ENCODE results near the gene ZNF672. TPM values are rescaled to one million over a fixed set of nuclear protein-coding genes. Genes with fewer than 3 reads are reported as not detected.

The ZNF672 gene
- total and polyA plus RNA-seq, 7 donors: 25.3 to 57.0 (median 47.3) TPM

GRCh38 chr1:248897412-248898337, 59.7 kb downstream of the ZNF672 start:
- H3K27me3 ChIP-seq (ENCODE audit: insufficient read depth in 3 of 3, low read length in 2 of 3): peaks cover 0 to 7% (median 5%) of the 10 kb centered on the region in 3 donors
- no peaks in the 10 kb centered on the region for H3K9me3 ChIP-seq
- TF ChIP-seq CTCF (IDR thresholded peaks at IDR 0.05): no peak
- no peak overlapping the region for H3K4me3 ChIP-seq
- no peak overlapping the region for H3K27ac ChIP-seq
- H3K4me1 ChIP-seq: no peaks in the 10 kb centered on the region
- WGBS, 3 donors: 35 to 69% (median 69%) methylated on average over 9 of the region's 9 CpGs
- intact Hi-C loops (cut with DNase I): no loop called here
- ATAC-seq: no peak
- H3K36me3 ChIP-seq (ENCODE audit: insufficient read depth in 1 of 2, low read depth in 1 of 2): no peaks in the 10 kb centered on the region
- DNase-seq: no peak

Other genes with a start within 250 kb of the ZNF672 start
- gene OR2T10, start 240.5 kb upstream of the ZNF672 start, total RNA-seq: not detected
- not detected for gene OR2T10, start 240.5 kb upstream of the ZNF672 start, polyA plus RNA-seq
- gene OR2T11, start 203.1 kb upstream of the ZNF672 start, total RNA-seq: not detected
- gene OR2T11, start 203.1 kb upstream of the ZNF672 start, polyA plus RNA-seq: not detected
- not detected for gene OR2T35, start 192.9 kb upstream of the ZNF672 start, total RNA-seq
- not detected for gene OR2T35, start 192.9 kb upstream of the ZNF672 start, polyA plus RNA-seq
- not detected for gene OR2T27, start 182.7 kb upstream of the ZNF672 start, total RNA-seq
- gene OR2T27, start 182.7 kb upstream of the ZNF672 start, polyA plus RNA-seq: not detected
- gene OR14I1, start 135.5 kb upstream of the ZNF672 start, total RNA-seq: not detected
- not detected for gene OR14I1, start 135.5 kb upstream of the ZNF672 start, polyA plus RNA-seq
- gene LYPD8, start 82.5 kb upstream of the ZNF672 start, total RNA-seq: not detected
- gene LYPD8, start 82.5 kb upstream of the ZNF672 start, polyA plus RNA-seq: not detected
- 10 to 100 TPM; 18.6 to 27.9 (median 24.8) TPM for gene SH3BP5L, start 12.3 kb upstream of the ZNF672 start, total RNA-seq
- gene SH3BP5L, start 12.3 kb upstream of the ZNF672 start, polyA plus RNA-seq: 10 to 100 TPM; 21.1 to 52.7 (median 42.0) TPM
- 10 to 100 TPM; 13.4 to 22.9 (median 16.0) TPM for gene ZNF692, start 20.9 kb downstream of the ZNF672 start, total RNA-seq
- 10 to 100 TPM; 19.6 to 30.8 (median 19.9) TPM for gene ZNF692, start 20.9 kb downstream of the ZNF672 start, polyA plus RNA-seq
- 1 to 10 TPM; 1.4 to 3.0 (median 1.9) TPM for gene PGBD2, start 68.0 kb downstream of the ZNF672 start, total RNA-seq
- gene PGBD2, start 68.0 kb downstream of the ZNF672 start, polyA plus RNA-seq: 1 to 10 TPM; 1.3 to 3.9 (median 3.2) TPM